Nephron (organoid): ENCODE data around the gene EXD3.

ENCODE experiments used
- H3K27ac Mint-ChIP-seq, 3 experiments: 2 replicates each; pipeline ENCODE4 v1.8.0; 2020; ENCODE audit warnings: mixed read lengths in 3 of 3, mild to moderate bottlenecking in 2 of 3, moderate library complexity in 1 of 3
- H3K27me3 Mint-ChIP-seq: 2 replicates; pipeline ENCODE4 v1.8.0; 2021; ENCODE audit warnings: low read depth, mild to moderate bottlenecking, moderate library complexity, mixed read lengths
- H3K36me3 Mint-ChIP-seq: 2 replicates; pipeline ENCODE4 v1.8.0; 2020; ENCODE audit warnings: low read depth, mixed read lengths
- H3K4me1 Mint-ChIP-seq: 2 replicates; pipeline ENCODE4 v1.8.0; 2020; ENCODE audit warnings: mixed read lengths
- H3K4me3 Mint-ChIP-seq, 3 experiments: 2 replicates each; pipeline ENCODE4 v1.8.0; 2020; ENCODE audit warnings: mild to moderate bottlenecking in 3 of 3, mixed read lengths in 3 of 3, moderate library complexity in 2 of 3
- H3K9me3 Mint-ChIP-seq: 2 replicates; pipeline ENCODE4 v1.8.0; 2020; ENCODE audit warnings: mixed read lengths
- CTCF ChIP-seq, 3 experiments: fragments of 200-600 bp; sonication (generic); IDR thresholded peaks; one replicate each; pipeline ENCODE4 v1.5.0; 2021; ENCODE audit warnings: antibody characterized with exemption in 3 of 3; ENCODE audit not compliant: unreplicated experiment in 3 of 3

The EXD3 gene

GRCh38 chr9:137403269-137403668 is 19.7 kb downstream of the EXD3 start:
- no peak for TF ChIP-seq CTCF (IDR thresholded peaks at IDR 0.05; ENCODE audit: unreplicated experiment in 3 of 3)
- H3K4me1 Mint-ChIP-seq = peaks cover 13% of the 10 kb centered on the region
- H3K4me3 Mint-ChIP-seq = no peak overlapping the region
- H3K27me3 Mint-ChIP-seq = no peaks in the 10 kb centered on the region
- H3K27ac Mint-ChIP-seq = no peak overlapping the region
- H3K9me3 Mint-ChIP-seq = peaks cover 13% of the 10 kb centered on the region
- peaks cover 20% of the 10 kb centered on the region for H3K36me3 Mint-ChIP-seq

GRCh38 chr9:137402746-137403145 is 20.2 kb downstream of the EXD3 start:
- H3K9me3 Mint-ChIP-seq = peaks cover 16% of the 10 kb centered on the region
- no peaks in the 10 kb centered on the region for H3K27me3 Mint-ChIP-seq
- H3K4me3 Mint-ChIP-seq = no peak overlapping the region
- H3K4me1 Mint-ChIP-seq = peaks cover 13% of the 10 kb centered on the region
- H3K36me3 Mint-ChIP-seq = peaks cover 24% of the 10 kb centered on the region
- H3K27ac Mint-ChIP-seq = no peak overlapping the region
- TF ChIP-seq CTCF (IDR thresholded peaks at IDR 0.05; ENCODE audit: unreplicated experiment in 3 of 3) = no peak

- Mint-ChIP-seq H3K36me3 (peaks cover 33% of the 10 kb centered on the region), H3K27ac (no peak overlapping the region), H3K4me3 (no peak overlapping the region), H3K4me1 (peaks cover 6% of the 10 kb centered on the region), H3K9me3 (peaks cover 22% of the 10 kb centered on the region), H3K27me3 (no peaks in the 10 kb centered on the region)
- no peak for TF ChIP-seq CTCF (IDR thresholded peaks at IDR 0.05; ENCODE audit: unreplicated experiment in 3 of 3)
Observed at GRCh38 chr9:137398561-137399468, 24.1 kb downstream of the EXD3 start.

DNA sequence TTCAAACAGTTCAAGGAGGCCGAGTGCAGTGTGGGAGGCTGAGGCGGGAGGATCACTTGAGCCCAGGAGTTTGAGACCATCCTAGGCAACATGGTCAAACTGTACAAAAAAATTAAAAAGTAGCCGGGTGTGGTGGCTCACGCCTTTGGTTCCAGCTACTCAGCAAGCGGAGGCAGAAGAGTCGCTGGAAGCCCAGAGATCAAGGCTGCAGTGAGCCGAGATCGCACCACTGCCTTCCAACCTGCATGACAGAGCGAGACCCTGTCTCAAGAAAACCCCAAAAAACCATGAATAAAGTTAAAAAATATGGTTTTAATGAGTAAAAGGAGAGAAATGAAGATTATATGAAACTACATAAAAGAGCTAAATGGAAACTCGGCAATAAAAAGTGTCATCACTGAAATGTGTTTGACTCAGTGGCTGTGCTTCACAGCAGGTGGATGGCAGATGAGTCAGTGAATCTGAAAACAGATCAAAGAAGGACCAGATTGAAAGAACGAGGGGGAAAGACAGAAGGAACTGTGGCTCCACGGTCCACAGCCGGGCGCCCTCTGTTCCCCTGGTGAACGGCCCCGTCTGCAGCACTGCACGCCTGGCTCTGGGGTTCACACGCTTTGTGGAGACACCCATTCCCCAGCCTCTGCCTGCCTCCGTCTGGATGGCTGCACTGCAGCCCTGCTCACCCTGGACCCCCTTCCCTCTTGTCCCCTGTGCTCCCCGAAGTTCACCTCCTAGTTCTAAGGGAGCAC is 25.1 kb downstream of the EXD3 start:
- Mint-ChIP-seq H3K9me3 (peaks cover 22% of the 10 kb centered on the region), H3K4me1 (peaks cover 6% of the 10 kb centered on the region)
- TF ChIP-seq CTCF (IDR thresholded peaks at IDR 0.05; ENCODE audit: unreplicated experiment in 3 of 3) = no peak

DNA sequence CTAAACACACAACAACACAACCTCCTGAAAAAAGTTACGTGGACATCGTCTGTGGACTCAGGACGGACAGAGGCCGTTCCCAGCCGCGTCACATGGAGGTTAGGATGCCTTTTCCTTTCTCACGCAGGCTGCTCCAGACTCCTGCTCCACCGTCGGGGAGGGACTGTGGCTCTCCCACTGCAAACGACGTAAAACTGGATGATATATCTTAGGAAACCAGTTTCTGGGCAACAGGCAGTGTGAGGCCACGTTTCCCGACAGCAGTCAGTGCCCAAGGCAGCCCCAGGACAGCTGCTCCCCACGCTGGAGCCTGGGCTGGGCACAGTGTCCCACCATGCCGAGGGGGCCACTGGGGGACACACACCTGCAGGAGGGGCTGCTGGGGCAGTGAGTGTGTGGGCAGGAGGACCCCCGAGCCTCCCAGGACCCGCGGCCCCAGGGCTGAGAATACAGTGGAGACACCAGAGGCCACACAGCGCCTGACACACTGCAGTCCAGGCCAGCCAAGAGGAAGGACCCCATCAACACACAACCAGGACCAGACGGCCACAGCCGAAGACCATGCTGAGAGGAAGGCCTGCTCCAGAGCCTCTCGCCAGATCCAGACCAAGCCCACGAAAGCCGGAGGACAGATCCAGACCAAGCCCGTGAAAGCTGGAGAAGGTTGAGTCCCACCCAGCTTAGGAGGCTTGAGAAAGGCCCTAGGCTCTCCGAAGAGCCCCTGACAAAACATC is 26.2 kb downstream of the EXD3 start:
- Mint-ChIP-seq H3K36me3 (peaks cover 25% of the 10 kb centered on the region), H3K4me3 (no peak overlapping the region), H3K4me1 (no peaks in the 10 kb centered on the region), H3K9me3 (peaks cover 16% of the 10 kb centered on the region), H3K27me3 (no peaks in the 10 kb centered on the region), H3K27ac (no peak overlapping the region)
- TF ChIP-seq CTCF (IDR thresholded peaks at IDR 0.05; ENCODE audit: unreplicated experiment in 3 of 3) = no peak

More for the DNA sequence above, 25.1 kb downstream of the EXD3 start:
- Mint-ChIP-seq H3K36me3 (peaks cover 33% of the 10 kb centered on the region), H3K4me3 (no peak overlapping the region), H3K27me3 (no peaks in the 10 kb centered on the region), H3K27ac (no peak overlapping the region)
